Lower lobe of right lung (tissue), 2 donors: ENCODE data around the gene KCTD19. TPM values are rescaled to one million over a fixed set of nuclear protein-coding genes. Genes with fewer than 3 reads are reported as not detected.

Source experiments
- ATAC-seq, 2 donors: fragments of 200-7000 bp; cut with Tn5 transposase; one replicate each; pipeline ENCODE4 v1.9.1; 2020 to 2022; ENCODE audit warnings: mild to moderate bottlenecking in 2 of 2, moderate library complexity in 2 of 2
- DNase-seq: peaks from one replicate; pipeline ENCODE4 v3.0.0-alpha.2; 2020
- H3K27ac ChIP-seq: fragments of 200-600 bp; one replicate; pipeline ENCODE4 v1.8.0; 2022
- H3K27me3 ChIP-seq: fragments of 200-600 bp; one replicate; pipeline ENCODE4 v1.8.0; 2022; ENCODE audit warnings: low read depth
- H3K36me3 ChIP-seq: fragments of 200-600 bp; one replicate; pipeline ENCODE4 v1.8.0; 2022; ENCODE audit warnings: mild to moderate bottlenecking
- H3K4me1 ChIP-seq: fragments of 200-600 bp; one replicate; pipeline ENCODE4 v1.8.0; 2022
- H3K4me3 ChIP-seq: fragments of 200-600 bp; one replicate; pipeline ENCODE4 v1.8.0; 2022; ENCODE audit warnings: mild to moderate bottlenecking
- H3K9me3 ChIP-seq: fragments of 200-600 bp; one replicate; pipeline ENCODE4 v1.8.0; 2022
- CTCF ChIP-seq: fragments of 200-600 bp; IDR thresholded peaks from one replicate; pipeline ENCODE4 v1.8.0; 2022; ENCODE audit warnings: antibody characterized with exemption, mild to moderate bottlenecking
- intact Hi-C: fragments of 100-400 bp; cut with DNase I; formaldehyde crosslinking; loops from one replicate; pipeline ENCODE4 v1.11.0; 2022
- total RNA-seq: library from RNA; stranded (reverse); fragmentation: NEBNext Ultra II Directional; extraction: Animal tissue kit (Norgen Biotek cat#: 25700); gene quantifications from one replicate; pipeline ENCODE4 v1.2.1, GENCODE V29; 2021
- donor health status: DM: no; HTN: yes; CAD: no; lungs with severe emphysema.

The KCTD19 gene
- total RNA-seq, 1 donor from 2014 or later, result 0.74 TPM

DNA sequence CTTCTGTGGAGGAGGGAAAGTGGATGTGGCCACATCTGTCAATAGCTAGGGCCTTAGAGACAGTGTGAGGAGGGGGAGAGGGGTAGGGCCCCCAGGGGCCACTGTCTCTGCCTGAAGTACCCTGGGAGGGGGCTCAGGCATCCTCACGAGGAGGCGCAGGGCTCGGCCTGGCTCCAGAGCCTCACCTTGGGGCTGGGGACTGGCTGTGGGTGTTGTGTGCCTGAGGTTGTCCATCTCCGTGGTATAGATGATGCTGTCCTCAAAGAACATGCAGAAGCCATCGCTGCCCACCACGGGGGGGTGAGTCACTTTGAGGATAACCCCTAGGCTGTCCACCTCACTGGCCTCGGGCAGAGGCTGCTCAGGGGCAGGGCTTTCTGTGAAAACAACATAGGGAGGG lies 35.1 kb downstream of the KCTD19 start:
- intact Hi-C loops, result no loop called here
- H3K36me3 ChIP-seq, result peaks cover 4% of the 10 kb centered on the region
- no peak overlapping the region for H3K27ac ChIP-seq
- no peak for DNase-seq
- no peaks in the 10 kb centered on the region for H3K27me3 ChIP-seq
- no peaks in the 10 kb centered on the region for H3K9me3 ChIP-seq
- H3K4me3 ChIP-seq, result no peak overlapping the region
- no peak for ATAC-seq
- no peaks in the 10 kb centered on the region for H3K4me1 ChIP-seq
- no peak for TF ChIP-seq CTCF

DNA sequence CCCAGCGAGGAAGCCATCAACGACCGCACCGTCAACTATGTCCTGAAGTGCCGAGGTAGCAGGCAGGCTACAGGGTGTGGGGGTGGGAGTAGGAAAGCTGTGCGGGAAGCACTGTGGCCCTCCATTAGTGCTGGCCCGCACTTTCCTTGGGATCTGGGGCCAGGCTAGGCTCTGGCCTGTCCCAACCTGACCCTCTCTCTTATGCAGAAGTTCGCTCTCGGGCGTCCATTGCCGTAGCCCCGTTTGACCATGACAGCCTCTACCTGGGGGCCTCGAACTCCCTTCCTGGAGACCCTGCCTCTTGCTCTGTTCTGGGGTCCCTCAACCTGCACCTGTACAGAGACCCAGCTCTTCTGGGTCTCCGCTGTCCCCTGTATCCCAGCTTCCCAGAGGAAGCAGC lies 38.6 kb downstream of the KCTD19 start:
- intact Hi-C loops, result no loop called here
- Histone ChIP-seq H3K4me3 (no peak overlapping the region), H3K27me3 (no peaks in the 10 kb centered on the region), H3K9me3 (no peaks in the 10 kb centered on the region), H3K4me1 (no peaks in the 10 kb centered on the region), H3K27ac (no peak overlapping the region), H3K36me3 (peaks cover 8% of the 10 kb centered on the region)
- DNase-seq (no peak), ATAC-seq (no peak)
- TF ChIP-seq CTCF, result no peak

GRCh38 chr16:67286441-67287235 lies 39.9 kb downstream of the KCTD19 start:
- Histone ChIP-seq H3K4me1 (no peaks in the 10 kb centered on the region), H3K27me3 (no peaks in the 10 kb centered on the region), H3K4me3 (no peak overlapping the region), H3K27ac (no peak overlapping the region), H3K9me3 (no peaks in the 10 kb centered on the region), H3K36me3 (peaks cover 12% of the 10 kb centered on the region)
- ATAC-seq, result no peak
- intact Hi-C loops, result no loop called here
- no peak for TF ChIP-seq CTCF
- DNase-seq, result no peak

- Histone ChIP-seq H3K4me3 (no peak overlapping the region), H3K36me3 (peaks cover 12% of the 10 kb centered on the region), H3K27ac (no peak overlapping the region), H3K27me3 (no peaks in the 10 kb centered on the region), H3K9me3 (no peaks in the 10 kb centered on the region), H3K4me1 (peaks cover under 1% of the 10 kb centered on the region)
- peak; percentile 25 for TF ChIP-seq CTCF
- DNase-seq (peak; percentile 24), ATAC-seq (peak; percentile 44 to 73)
- intact Hi-C loops, result no loop called here
Observed at GRCh38 chr16:67284699-67285646, 41.6 kb downstream of the KCTD19 start.

GRCh38 chr16:67283826-67284555 lies 42.5 kb downstream of the KCTD19 start:
- Histone ChIP-seq H3K27ac (no peak overlapping the region), H3K9me3 (no peaks in the 10 kb centered on the region), H3K4me3 (no peak overlapping the region), H3K36me3 (peaks cover 12% of the 10 kb centered on the region), H3K27me3 (no peaks in the 10 kb centered on the region), H3K4me1 (peaks cover 6% of the 10 kb centered on the region)
- peak; percentile 24 for DNase-seq
- no peak for ATAC-seq
- no peak for TF ChIP-seq CTCF
- intact Hi-C loops, result no loop called here
